WTC11 (cell line): Measurements from ENCODE around the gene ANKRD62. TPM values are rescaled to one million over a fixed set of nuclear protein-coding genes. Genes with fewer than 3 reads are reported as not detected.

Experiments
- ATAC-seq: fragments of 200-7000 bp; cut with Tn5 transposase; 2 replicates; pipeline ENCODE4 v1.10.0; 2021; ENCODE audit warnings: mild to moderate bottlenecking, moderate library complexity
- CTCF ChIA-PET: fragments of 300-600 bp; sonication (Branson Sonifier 250); formaldehyde crosslinking; loops from one replicate; lab custom pipeline; 2021; ENCODE audit warnings: antibody characterized with exemption; lab: Charles Lee
- POLR2A ChIA-PET: fragments of 350-600 bp; sonication (Branson Sonifier 250); formaldehyde crosslinking; loops from one replicate; lab custom pipeline; 2021; ENCODE audit warnings: antibody characterized with exemption; lab: Charles Lee
- DNase-seq: peaks from one replicate; pipeline ENCODE4 v3.0.0; 2021; ENCODE audit warnings: low spot score
- H3K27ac Mint-ChIP-seq: 2 replicates; pipeline ENCODE4 v1.8.0; 2021; ENCODE audit warnings: mixed read lengths
- H3K27me3 Mint-ChIP-seq: 2 replicates; pipeline ENCODE4 v1.8.0; 2021; ENCODE audit warnings: low read depth, mild to moderate bottlenecking, moderate library complexity, mixed read lengths
- H3K36me3 Mint-ChIP-seq: 2 replicates; pipeline ENCODE4 v1.8.0; 2021; ENCODE audit warnings: mixed read lengths
- H3K4me1 Mint-ChIP-seq: 2 replicates; pipeline ENCODE4 v1.8.0; 2022; ENCODE audit warnings: mixed read lengths
- H3K4me3 Mint-ChIP-seq: 2 replicates; pipeline ENCODE4 v1.8.0; 2021; ENCODE audit warnings: mild to moderate bottlenecking, moderate library complexity, mixed read lengths
- H3K9me3 Mint-ChIP-seq: 2 replicates; pipeline ENCODE4 v1.8.0; 2021; ENCODE audit warnings: mixed read lengths
- CTCF ChIP-seq: fragments of 200-600 bp; IDR thresholded peaks from 2 replicates; pipeline ENCODE4 v1.8.0; 2022; ENCODE audit warnings: antibody characterized with exemption
- ELF4 ChIP-seq: sonication (generic); formaldehyde crosslinking; IDR thresholded peaks from 2 replicates; pipeline ENCODE4 v1.8.1; 2022; ENCODE audit warnings: low read depth, mild to moderate bottlenecking, moderate library complexity, missing genetic modification reagents
- EMX1 ChIP-seq: fragments of 250-450 bp; sonication (Bioruptor Pico); IDR thresholded peaks from 2 replicates; pipeline ENCODE4 v1.8.0; 2021; ENCODE audit warnings: mild to moderate bottlenecking
- FOXK1 ChIP-seq: sonication (generic); formaldehyde crosslinking; IDR thresholded peaks from 2 replicates; pipeline ENCODE4 v1.8.0; 2022; ENCODE audit warnings: mild to moderate bottlenecking, moderate library complexity, missing genetic modification reagents
- GTF2I ChIP-seq: fragments of 250-450 bp; sonication (Bioruptor Pico); conservative IDR thresholded peaks from 2 replicates; pipeline ENCODE4 v1.4.0; 2021; ENCODE audit warnings: mild to moderate bottlenecking
- IRF2 ChIP-seq: sonication (generic); formaldehyde crosslinking; IDR thresholded peaks from 2 replicates; pipeline ENCODE4 v1.8.0; 2022; ENCODE audit warnings: low read depth, missing genetic modification reagents, borderline replicate concordance
- JUN ChIP-seq: sonication (generic); formaldehyde crosslinking; IDR thresholded peaks from 2 replicates; pipeline ENCODE4 v1.8.0; 2023; ENCODE audit warnings: mild to moderate bottlenecking, missing genetic modification reagents
- MXD4 ChIP-seq: fragments of 250-450 bp; sonication (Bioruptor Pico); IDR thresholded peaks from 2 replicates; pipeline ENCODE4 v1.8.0; 2021; ENCODE audit warnings: mild to moderate bottlenecking, moderate library complexity, borderline replicate concordance
- NFE2L1 ChIP-seq: sonication (generic); formaldehyde crosslinking; IDR thresholded peaks from 2 replicates; pipeline ENCODE4 v1.8.1; 2023; ENCODE audit warnings: missing genetic modification reagents
- NR1H2 ChIP-seq: sonication (generic); formaldehyde crosslinking; IDR thresholded peaks from 2 replicates; pipeline ENCODE4 v1.9.0; 2021; ENCODE audit warnings: mild to moderate bottlenecking, moderate library complexity, missing genetic modification reagents
- RORB ChIP-seq: fragments of 250-450 bp; sonication (Bioruptor Pico); IDR thresholded peaks from 2 replicates; pipeline ENCODE4 v1.9.0; 2021; ENCODE audit warnings: mild to moderate bottlenecking
- ZNF396 ChIP-seq: fragments of 250-450 bp; sonication (Bioruptor Pico); IDR thresholded peaks from 2 replicates; pipeline ENCODE4 v1.8.0; 2021; ENCODE audit warnings: mild to moderate bottlenecking, moderate library complexity, borderline replicate concordance
- ZNF423 ChIP-seq: fragments of 250-450 bp; sonication (Bioruptor Pico); IDR thresholded peaks from 2 replicates; pipeline ENCODE4 v2.1.2; 2022; ENCODE audit warnings: mild to moderate bottlenecking, moderate library complexity
- ZNF532 ChIP-seq: fragments of 250-450 bp; sonication (Bioruptor Pico); IDR thresholded peaks from 2 replicates; pipeline ENCODE4 v1.9.0; 2021; ENCODE audit warnings: mild to moderate bottlenecking, borderline replicate concordance
- total RNA-seq: library from RNA; stranded (reverse); gene quantifications from 3 replicates; pipeline ENCODE4 v1.2.3, GENCODE V29; 2021
- TF ChIP-seq, protein P1 (sequence below): sonication (generic); formaldehyde crosslinking; IDR thresholded peaks from 2 replicates; pipeline ENCODE4 v1.8.0; 2023; ENCODE audit warnings: mild to moderate bottlenecking, missing genetic modification reagents
- TF ChIP-seq, protein P2 (sequence below): sonication (generic); formaldehyde crosslinking; IDR thresholded peaks from 2 replicates; pipeline ENCODE4 v1.8.1; 2022; ENCODE audit warnings: mild to moderate bottlenecking, missing genetic modification reagents, moderate library complexity, borderline replicate concordance
- TF ChIP-seq, protein P3 (sequence below): fragments of 250-450 bp; sonication (Bioruptor Pico); IDR thresholded peaks from 2 replicates; pipeline ENCODE4 v2.1.2; 2022; ENCODE audit warnings: mild to moderate bottlenecking, moderate library complexity

ANKRD62 gene
- total RNA-seq, 1 experiment from 2014 or later, result not detected

DNA sequence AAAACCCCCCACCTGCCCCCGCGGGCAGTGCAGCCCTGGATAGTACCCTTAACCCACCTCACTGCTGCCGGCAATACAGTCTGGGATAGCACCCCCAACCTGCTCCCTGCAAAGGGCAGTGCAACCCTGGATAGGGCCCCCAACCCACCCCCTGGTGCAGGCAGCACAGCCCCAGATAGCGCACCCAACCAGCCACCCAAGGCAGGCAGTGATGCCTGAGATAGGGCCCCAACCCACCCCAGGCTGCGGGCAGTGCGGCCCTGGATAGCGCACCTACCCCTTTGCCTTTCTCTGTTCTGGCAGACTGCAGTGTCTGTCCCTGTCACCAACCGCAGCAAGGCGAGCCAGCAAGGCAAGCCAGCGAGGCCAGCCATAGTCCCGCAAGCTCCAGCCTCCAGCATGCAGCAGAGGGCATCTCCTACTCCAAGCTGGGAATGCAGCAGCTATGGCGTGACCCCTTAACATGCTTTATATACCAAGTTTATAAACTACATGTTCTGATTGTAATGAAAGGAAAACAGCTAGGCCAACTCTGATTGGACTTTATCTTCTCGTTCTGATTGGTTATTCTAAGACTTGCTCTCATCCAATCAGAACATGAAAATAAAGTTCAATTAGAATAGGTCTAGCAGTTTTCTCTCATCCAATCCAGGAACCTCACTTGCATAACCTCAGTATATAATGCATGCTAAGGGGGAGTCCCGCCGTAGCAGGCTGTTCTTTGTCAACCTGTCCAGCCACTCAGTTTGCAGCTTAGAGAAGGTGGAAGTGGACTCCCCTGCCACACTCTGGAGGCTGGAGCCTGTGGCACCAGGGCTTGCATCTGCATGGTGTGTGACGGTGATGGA is 34.1 kb upstream of the ANKRD62 start (continued):
- TF ChIP-seq, protein P1, sequence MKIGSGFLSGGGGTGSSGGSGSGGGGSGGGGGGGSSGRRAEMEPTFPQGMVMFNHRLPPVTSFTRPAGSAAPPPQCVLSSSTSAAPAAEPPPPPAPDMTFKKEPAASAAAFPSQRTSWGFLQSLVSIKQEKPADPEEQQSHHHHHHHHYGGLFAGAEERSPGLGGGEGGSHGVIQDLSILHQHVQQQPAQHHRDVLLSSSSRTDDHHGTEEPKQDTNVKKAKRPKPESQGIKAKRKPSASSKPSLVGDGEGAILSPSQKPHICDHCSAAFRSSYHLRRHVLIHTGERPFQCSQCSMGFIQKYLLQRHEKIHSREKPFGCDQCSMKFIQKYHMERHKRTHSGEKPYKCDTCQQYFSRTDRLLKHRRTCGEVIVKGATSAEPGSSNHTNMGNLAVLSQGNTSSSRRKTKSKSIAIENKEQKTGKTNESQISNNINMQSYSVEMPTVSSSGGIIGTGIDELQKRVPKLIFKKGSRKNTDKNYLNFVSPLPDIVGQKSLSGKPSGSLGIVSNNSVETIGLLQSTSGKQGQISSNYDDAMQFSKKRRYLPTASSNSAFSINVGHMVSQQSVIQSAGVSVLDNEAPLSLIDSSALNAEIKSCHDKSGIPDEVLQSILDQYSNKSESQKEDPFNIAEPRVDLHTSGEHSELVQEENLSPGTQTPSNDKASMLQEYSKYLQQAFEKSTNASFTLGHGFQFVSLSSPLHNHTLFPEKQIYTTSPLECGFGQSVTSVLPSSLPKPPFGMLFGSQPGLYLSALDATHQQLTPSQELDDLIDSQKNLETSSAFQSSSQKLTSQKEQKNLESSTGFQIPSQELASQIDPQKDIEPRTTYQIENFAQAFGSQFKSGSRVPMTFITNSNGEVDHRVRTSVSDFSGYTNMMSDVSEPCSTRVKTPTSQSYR (CRISPR knock-in tag), result no peak
- TF ChIP-seq, all 79 proteins: peak for 0

DNA sequence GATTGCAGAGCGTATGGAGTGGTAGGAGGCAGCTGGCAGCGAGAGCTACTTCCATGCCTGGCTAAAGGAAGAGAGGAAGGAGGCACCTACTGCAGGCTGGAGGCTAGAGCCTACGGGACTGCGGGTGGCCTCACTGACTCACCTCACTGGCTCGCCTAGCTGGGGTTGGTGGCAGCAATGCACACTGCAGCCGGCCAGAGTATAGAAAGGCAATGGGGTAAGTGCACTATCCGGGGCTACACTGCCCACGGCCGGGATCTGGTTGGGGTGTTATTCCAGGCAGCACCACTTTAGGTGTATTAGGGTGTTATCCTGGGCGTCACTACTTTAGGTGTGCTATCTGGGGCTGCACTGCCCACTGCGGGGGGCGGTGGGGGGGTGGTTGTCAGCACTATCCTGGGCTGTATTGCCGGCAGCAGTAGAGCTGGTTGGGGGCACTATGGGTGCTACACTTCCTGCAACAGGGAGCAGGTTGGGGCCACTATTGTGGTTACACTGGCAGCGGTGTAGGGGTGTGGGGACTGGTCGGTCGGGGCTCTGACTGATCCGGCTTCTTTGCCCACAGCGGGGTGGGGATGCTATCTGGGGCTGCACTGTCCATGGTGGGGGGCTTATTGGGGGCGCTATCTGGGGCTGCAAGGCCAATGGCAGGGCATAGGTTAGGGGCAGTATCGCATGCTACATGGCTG is 33.3 kb upstream of the ANKRD62 start:
- H3K27me3 Mint-ChIP-seq, result no peaks in the 10 kb centered on the region
- peak; percentile 61 for ATAC-seq
- TF ChIP-seq, protein P2, sequence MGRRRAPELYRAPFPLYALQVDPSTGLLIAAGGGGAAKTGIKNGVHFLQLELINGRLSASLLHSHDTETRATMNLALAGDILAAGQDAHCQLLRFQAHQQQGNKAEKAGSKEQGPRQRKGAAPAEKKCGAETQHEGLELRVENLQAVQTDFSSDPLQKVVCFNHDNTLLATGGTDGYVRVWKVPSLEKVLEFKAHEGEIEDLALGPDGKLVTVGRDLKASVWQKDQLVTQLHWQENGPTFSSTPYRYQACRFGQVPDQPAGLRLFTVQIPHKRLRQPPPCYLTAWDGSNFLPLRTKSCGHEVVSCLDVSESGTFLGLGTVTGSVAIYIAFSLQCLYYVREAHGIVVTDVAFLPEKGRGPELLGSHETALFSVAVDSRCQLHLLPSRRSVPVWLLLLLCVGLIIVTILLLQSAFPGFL (CRISPR knock-in tag), result no peak
- TF ChIP-seq, all 79 proteins: peak for 0
- ChIA-PET POLR2A (no interaction called here), CTCF (interaction anchor here (0.8 to 1.2 kb wide), 3 partner anchors 10 to 187 kb away, joined by 3 to 5 read pairs (median 3); no protein-coding TSS in a partner anchor)
- H3K4me3 Mint-ChIP-seq, result no peak overlapping the region
- no peaks in the 10 kb centered on the region for H3K9me3 Mint-ChIP-seq
- H3K4me1 Mint-ChIP-seq, result no peaks in the 10 kb centered on the region
- DNase-seq, result no peak
- no peaks in the 10 kb centered on the region for H3K36me3 Mint-ChIP-seq
- no peak overlapping the region for H3K27ac Mint-ChIP-seq

GRCh38 chr18:12061685-12062084 is 32.0 kb upstream of the ANKRD62 start:
- ATAC-seq (no peak), DNase-seq (no peak)
- ChIA-PET POLR2A (no interaction called here), CTCF (interaction anchor here (1.0 to 1.2 kb wide), 2 partner anchors 22 to 333 kb away, joined by 3 to 4 read pairs; no protein-coding TSS in a partner anchor)
- Mint-ChIP-seq H3K4me3 (no peak overlapping the region), H3K27me3 (no peaks in the 10 kb centered on the region), H3K27ac (no peak overlapping the region), H3K36me3 (no peaks in the 10 kb centered on the region), H3K9me3 (no peaks in the 10 kb centered on the region), H3K4me1 (no peaks in the 10 kb centered on the region)
- TF ChIP-seq ZNF396, result no peak
- no peak for TF ChIP-seq IRF2 (CRISPR knock-in tag)
- no peak for TF ChIP-seq FOXK1 (CRISPR knock-in tag)
- no peak for TF ChIP-seq GTF2I
- TF ChIP-seq NFE2L1 (CRISPR knock-in tag), result no peak
- TF ChIP-seq RORB (CRISPR knock-in tag), result no peak

- CTCF ChIA-PET, result interaction anchor here (1.2 kb wide), 1 partner anchor 24 kb away, joined by 3 read pairs; no protein-coding TSS in a partner anchor
- H3K9me3 Mint-ChIP-seq, result no peaks in the 10 kb centered on the region
- no peak overlapping the region for H3K27ac Mint-ChIP-seq
- no peak for DNase-seq
- H3K4me1 Mint-ChIP-seq, result no peaks in the 10 kb centered on the region
- ATAC-seq, result no peak
- no peaks in the 10 kb centered on the region for H3K27me3 Mint-ChIP-seq
- H3K36me3 Mint-ChIP-seq, result no peaks in the 10 kb centered on the region
- no peak overlapping the region for H3K4me3 Mint-ChIP-seq
- POLR2A ChIA-PET, result no interaction called here
- TF ChIP-seq ELF4 (no peak), ZNF423 (CRISPR knock-in tag) (no peak), MXD4 (CRISPR knock-in tag) (no peak), CTCF (no peak), ZNF532 (no peak), JUN (CRISPR knock-in tag) (no peak), NR1H2 (CRISPR knock-in tag) (no peak), EMX1 (CRISPR knock-in tag) (no peak)
- TF ChIP-seq, protein P3, sequence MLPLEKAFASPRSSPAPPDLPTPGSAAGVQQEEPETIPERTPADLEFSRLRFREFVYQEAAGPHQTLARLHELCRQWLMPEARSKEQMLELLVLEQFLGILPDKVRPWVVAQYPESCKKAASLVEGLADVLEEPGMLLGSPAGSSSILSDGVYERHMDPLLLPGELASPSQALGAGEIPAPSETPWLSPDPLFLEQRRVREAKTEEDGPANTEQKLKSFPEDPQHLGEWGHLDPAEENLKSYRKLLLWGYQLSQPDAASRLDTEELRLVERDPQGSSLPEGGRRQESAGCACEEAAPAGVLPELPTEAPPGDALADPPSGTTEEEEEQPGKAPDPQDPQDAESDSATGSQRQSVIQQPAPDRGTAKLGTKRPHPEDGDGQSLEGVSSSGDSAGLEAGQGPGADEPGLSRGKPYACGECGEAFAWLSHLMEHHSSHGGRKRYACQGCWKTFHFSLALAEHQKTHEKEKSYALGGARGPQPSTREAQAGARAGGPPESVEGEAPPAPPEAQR (CRISPR knock-in tag), result no peak
These were observed 30.7 kb upstream of the ANKRD62 start for GRCh38 chr18:12062974-12063373.
